Measurements from ENCODE around the gene PAPPA.

GRCh38 chr9:116319480-116319879 is 165.9 kb downstream of the PAPPA start:
- TF ChIP-seq CTCF (IDR thresholded peaks at IDR 0.05), result no peak
- no peak for TF ChIP-seq POLR2A (IDR thresholded peaks at IDR 0.05)

Measured in adrenal gland (tissue), 5 donors.